WTC11 (cell line): ENCODE data around the gene CYP27C1.

Source experiments
- ATF2 ChIP-seq: sonication (generic); formaldehyde crosslinking; IDR thresholded peaks from 2 replicates; pipeline ENCODE4 v1.8.1; 2022; ENCODE audit warnings: low read depth, missing genetic modification reagents, borderline replicate concordance
- ELF4 ChIP-seq: sonication (generic); formaldehyde crosslinking; IDR thresholded peaks from 2 replicates; pipeline ENCODE4 v1.8.1; 2022; ENCODE audit warnings: low read depth, mild to moderate bottlenecking, moderate library complexity, missing genetic modification reagents
- GRHL2 ChIP-seq: fragments of 250-450 bp; sonication (Bioruptor Pico); IDR thresholded peaks from 2 replicates; pipeline ENCODE4 v1.8.0; 2022; ENCODE audit warnings: mild to moderate bottlenecking, moderate library complexity; ENCODE audit not compliant: insufficient replicate concordance, severe bottlenecking
- HMGXB4 ChIP-seq: sonication (generic); formaldehyde crosslinking; IDR thresholded peaks from 2 replicates; pipeline ENCODE4 v1.8.1; 2023; ENCODE audit warnings: mild to moderate bottlenecking, moderate library complexity, missing genetic modification reagents
- JUN ChIP-seq: sonication (generic); formaldehyde crosslinking; IDR thresholded peaks from 2 replicates; pipeline ENCODE4 v1.8.0; 2023; ENCODE audit warnings: mild to moderate bottlenecking, missing genetic modification reagents
- KAT7 ChIP-seq: sonication (generic); formaldehyde crosslinking; IDR thresholded peaks from 2 replicates; pipeline ENCODE4 v1.8.1; 2023; ENCODE audit warnings: missing genetic modification reagents, mild to moderate bottlenecking, borderline replicate concordance
- TF ChIP-seq, protein P1 (sequence below): sonication (generic); formaldehyde crosslinking; IDR thresholded peaks from 2 replicates; pipeline ENCODE4 v1.8.1; 2023; ENCODE audit warnings: mild to moderate bottlenecking, missing genetic modification reagents, borderline replicate concordance
- TF ChIP-seq, protein P2 (sequence below): fragments of 200-600 bp; IDR thresholded peaks from 2 replicates; pipeline ENCODE4 v1.8.0; 2022; ENCODE audit warnings: antibody characterized with exemption
- TF ChIP-seq, protein P3 (sequence below): sonication (generic); formaldehyde crosslinking; IDR thresholded peaks from 2 replicates; pipeline ENCODE4 v1.8.1; 2023; ENCODE audit warnings: mild to moderate bottlenecking, missing genetic modification reagents, moderate library complexity

DNA sequence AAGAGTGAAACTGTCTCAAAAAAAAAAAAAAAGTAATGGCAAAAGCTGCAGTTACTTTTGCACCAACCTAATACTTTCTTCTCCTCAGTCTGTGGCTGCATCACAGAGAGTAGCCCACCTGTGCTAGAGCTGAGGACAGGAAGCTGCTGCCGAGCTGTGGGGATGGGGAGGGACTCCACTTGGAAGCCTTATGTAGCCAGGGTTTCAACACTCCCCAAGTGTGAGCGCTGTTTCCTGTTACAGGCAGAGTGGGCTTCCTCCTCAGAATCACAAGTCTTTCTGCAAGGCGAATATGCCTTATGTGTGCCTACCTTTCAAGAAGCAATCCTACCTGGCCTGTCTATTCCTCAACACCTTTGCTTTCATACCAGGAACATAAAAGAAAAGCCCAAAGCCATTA, 36.3 kb upstream of the CYP27C1 start:
- TF ChIP-seq ELF4 (CRISPR knock-in tag), result no peak
- TF ChIP-seq, protein P1, sequence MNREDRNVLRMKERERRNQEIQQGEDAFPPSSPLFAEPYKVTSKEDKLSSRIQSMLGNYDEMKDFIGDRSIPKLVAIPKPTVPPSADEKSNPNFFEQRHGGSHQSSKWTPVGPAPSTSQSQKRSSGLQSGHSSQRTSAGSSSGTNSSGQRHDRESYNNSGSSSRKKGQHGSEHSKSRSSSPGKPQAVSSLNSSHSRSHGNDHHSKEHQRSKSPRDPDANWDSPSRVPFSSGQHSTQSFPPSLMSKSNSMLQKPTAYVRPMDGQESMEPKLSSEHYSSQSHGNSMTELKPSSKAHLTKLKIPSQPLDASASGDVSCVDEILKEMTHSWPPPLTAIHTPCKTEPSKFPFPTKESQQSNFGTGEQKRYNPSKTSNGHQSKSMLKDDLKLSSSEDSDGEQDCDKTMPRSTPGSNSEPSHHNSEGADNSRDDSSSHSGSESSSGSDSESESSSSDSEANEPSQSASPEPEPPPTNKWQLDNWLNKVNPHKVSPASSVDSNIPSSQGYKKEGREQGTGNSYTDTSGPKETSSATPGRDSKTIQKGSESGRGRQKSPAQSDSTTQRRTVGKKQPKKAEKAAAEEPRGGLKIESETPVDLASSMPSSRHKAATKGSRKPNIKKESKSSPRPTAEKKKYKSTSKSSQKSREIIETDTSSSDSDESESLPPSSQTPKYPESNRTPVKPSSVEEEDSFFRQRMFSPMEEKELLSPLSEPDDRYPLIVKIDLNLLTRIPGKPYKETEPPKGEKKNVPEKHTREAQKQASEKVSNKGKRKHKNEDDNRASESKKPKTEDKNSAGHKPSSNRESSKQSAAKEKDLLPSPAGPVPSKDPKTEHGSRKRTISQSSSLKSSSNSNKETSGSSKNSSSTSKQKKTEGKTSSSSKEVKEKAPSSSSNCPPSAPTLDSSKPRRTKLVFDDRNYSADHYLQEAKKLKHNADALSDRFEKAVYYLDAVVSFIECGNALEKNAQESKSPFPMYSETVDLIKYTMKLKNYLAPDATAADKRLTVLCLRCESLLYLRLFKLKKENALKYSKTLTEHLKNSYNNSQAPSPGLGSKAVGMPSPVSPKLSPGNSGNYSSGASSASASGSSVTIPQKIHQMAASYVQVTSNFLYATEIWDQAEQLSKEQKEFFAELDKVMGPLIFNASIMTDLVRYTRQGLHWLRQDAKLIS (CRISPR knock-in tag), result no peak
- TF ChIP-seq, protein P2, sequence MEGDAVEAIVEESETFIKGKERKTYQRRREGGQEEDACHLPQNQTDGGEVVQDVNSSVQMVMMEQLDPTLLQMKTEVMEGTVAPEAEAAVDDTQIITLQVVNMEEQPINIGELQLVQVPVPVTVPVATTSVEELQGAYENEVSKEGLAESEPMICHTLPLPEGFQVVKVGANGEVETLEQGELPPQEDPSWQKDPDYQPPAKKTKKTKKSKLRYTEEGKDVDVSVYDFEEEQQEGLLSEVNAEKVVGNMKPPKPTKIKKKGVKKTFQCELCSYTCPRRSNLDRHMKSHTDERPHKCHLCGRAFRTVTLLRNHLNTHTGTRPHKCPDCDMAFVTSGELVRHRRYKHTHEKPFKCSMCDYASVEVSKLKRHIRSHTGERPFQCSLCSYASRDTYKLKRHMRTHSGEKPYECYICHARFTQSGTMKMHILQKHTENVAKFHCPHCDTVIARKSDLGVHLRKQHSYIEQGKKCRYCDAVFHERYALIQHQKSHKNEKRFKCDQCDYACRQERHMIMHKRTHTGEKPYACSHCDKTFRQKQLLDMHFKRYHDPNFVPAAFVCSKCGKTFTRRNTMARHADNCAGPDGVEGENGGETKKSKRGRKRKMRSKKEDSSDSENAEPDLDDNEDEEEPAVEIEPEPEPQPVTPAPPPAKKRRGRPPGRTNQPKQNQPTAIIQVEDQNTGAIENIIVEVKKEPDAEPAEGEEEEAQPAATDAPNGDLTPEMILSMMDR, result no peak
- TF ChIP-seq, protein P3, sequence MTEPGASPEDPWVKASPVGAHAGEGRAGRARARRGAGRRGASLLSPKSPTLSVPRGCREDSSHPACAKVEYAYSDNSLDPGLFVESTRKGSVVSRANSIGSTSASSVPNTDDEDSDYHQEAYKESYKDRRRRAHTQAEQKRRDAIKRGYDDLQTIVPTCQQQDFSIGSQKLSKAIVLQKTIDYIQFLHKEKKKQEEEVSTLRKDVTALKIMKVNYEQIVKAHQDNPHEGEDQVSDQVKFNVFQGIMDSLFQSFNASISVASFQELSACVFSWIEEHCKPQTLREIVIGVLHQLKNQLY (CRISPR knock-in tag), result no peak
- TF ChIP-seq GRHL2 (CRISPR knock-in tag), result no peak
- TF ChIP-seq ATF2 (CRISPR knock-in tag), result no peak
- no peak for TF ChIP-seq HMGXB4 (CRISPR knock-in tag)
- no peak for TF ChIP-seq JUN (CRISPR knock-in tag)
- no peak for TF ChIP-seq KAT7 (CRISPR knock-in tag)
